G401 (cell line): Measurements from ENCODE around the gene TADA2A. TPM values are rescaled to one million over a fixed set of nuclear protein-coding genes. Genes with fewer than 3 reads are reported as not detected.

Source experiments
- DNase-seq: peaks from one replicate; pipeline ENCODE4 v3.0.0-alpha.2; 2015; ENCODE audit warnings: low spot score
- in situ Hi-C: cut with HindIII; loops from 2 replicates; pipeline ENCODE4 v1.10.0; 2016; ENCODE audit warnings: low sequenced_read_pairs, mixed read lengths
- total RNA-seq: library from RNA; depleted of rRNA; stranded (reverse); fragments of >200 nt; shearing (Covaris generic); gene quantifications from 2 replicates; pipeline ENCODE4 v1.2.3, GENCODE V29; 2014; rRNA removed

The TADA2A gene, protein sequence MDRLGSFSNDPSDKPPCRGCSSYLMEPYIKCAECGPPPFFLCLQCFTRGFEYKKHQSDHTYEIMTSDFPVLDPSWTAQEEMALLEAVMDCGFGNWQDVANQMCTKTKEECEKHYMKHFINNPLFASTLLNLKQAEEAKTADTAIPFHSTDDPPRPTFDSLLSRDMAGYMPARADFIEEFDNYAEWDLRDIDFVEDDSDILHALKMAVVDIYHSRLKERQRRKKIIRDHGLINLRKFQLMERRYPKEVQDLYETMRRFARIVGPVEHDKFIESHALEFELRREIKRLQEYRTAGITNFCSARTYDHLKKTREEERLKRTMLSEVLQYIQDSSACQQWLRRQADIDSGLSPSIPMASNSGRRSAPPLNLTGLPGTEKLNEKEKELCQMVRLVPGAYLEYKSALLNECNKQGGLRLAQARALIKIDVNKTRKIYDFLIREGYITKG
- total RNA-seq, result 23.0 and 28.6 TPM in 2 replicates

DNA sequence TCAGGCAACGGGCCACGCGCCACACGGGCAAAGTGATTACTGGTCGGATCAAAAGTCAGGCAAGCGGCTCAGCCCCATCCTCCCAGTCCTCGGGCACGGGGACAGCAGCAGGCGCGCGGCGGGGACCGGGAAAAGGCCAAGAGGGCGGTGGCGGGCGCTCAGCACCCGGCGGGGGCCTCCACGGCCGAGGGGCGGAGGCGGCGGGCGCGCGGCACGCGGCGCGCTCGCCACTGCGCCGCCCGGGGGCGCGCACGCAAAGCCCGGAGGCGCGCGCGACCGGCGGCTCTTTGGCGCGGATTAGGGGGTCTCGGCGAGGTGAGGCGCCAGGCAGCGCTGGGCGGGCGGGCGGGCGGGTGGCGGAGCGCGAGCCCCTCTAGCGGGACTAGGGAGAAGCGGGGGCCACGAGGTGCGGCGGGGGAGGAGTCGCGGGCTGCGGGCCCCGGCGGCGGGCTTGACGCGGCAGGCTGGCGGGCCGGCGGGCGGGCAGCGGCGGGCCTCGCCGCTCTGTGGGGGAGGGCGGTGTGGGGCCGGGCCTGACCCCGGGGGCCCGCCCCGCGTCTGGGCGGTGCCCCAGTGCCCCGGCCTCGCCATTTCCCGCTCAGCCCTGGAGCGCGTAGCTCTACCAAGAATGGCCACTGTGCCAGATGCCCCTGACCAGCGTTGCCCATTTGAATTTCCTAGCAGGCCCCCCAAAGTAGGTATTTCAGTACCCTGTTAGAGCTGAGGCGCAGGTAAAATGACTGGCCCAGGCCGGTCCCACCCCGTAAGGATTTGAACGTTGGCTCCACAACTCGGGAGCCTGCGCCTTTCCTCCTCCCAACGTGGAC, at the start of gene TADA2A, which contains the start of gene ACACA:
TSS of gene TADA2A (plus strand) at position 252 of the 827 bp plus-strand sequence. CDS start 4,480 bp downstream, outside the sequence.
TSS of gene ACACA (minus strand) at position 202 of the 827 bp plus-strand sequence. CDS start 537 bp downstream, outside the sequence.
- in situ Hi-C loops, result no loop called here

DNA sequence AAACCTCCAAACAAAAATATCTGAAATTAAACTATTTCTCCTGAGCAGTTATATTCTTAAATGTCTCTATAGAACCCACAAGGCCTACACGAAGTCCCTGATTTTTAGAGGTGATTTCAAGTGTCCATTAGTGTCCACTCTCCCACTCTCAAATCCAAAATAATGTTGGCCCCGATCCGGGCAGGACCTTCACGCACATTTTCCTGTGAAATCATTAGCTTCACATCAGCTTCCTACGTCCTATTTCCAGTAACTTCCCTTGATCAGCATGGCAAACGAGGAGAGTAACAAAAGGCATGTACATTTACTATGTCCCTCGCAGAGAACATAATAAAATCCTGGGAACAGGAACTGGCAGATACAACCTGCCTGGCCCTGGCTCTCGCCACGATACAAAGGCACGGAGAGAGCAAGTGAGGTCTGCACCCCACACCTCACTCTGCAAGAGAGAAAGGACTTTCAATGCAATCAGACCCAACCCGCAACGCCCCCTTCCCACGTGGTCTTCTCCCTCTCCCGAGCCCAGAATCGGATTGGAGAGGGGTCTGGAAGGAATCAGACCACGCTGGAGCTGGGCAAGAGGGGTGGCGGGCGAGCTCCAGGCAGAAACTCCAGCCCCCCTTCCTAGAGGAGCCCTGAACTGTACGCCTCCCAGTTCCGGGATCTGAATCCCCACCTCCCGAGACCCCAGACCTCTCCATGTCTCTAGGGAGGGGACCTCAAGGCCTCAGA, 48.4 kb upstream of the TADA2A start:
- DNase-seq, result peak; percentile 73
- in situ Hi-C loops, result no loop called here

More for the DNA sequence above, at the start of gene TADA2A, which contains the start of gene ACACA:
- peak; percentile 79 for DNase-seq

DNA sequence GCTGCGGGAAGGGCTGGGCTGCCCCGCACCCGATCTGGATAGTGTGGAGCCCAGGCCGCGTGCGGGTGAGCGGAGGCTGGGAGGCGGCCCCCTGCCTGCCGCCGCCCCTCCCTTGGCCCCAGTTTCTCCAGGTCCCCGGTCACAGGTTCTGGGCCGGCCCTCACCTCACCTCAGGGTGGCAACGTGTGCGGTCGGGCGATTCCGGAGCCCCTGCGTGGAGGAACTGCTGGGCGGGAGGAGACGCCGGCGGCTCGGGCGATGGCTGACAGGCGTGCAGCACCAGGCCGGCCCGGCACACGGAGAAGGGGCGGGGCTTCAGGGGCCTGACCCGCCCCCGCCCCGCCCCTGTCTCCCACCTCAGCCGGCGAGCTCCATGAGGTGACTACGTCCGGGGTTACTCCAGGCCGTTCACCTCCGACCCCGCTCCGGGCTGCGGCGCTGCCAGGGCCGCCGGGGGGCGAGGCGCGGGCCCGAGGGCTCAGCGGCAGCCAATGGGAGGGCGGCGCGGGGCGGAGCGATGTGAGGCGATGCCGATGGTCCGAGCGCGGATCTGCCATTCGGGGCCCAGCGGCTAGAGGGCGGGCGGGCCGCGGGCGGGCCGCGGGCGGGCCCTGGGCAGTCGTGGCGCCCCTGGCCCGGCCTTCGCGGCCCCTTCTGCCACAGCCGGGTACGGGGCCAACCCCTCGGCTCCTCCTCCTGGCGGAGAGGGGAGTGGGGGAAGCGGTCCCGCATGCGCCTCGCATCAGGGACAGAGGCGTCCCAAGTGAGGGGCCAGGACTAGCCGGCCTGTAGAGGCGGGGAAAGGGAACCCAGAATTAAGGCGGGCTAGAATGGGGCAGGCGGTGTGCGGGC, 47.6 kb upstream of the TADA2A start:
- in situ Hi-C loops, result no loop called here

DNA sequence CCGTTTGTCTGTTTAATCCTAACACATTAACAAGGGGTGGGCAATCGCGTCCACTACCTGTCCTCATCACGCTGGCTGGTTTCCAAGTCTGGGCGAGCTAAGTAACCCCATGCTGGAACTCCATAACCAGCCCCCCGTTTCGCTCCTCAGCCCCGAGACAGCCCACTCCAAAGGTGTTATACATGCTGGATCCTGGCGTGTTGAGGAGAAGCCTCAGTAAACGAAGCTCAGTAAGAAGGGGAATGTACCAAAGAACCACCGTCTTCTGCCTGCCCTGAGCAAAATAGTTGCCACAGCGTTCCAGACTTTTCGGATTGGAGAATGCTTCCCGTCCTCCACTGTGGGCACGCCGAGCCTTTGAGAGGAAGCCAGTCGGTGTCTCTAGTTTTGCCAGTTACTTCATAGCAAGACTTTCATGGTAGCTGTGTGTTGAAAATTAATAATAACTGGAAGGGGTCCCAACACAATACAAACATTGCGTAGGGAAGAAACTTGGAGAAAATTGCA, 47.0 kb upstream of the TADA2A start:
- DNase-seq, result no peak
- in situ Hi-C loops, result no loop called here

More for the DNA sequence above, 47.6 kb upstream of the TADA2A start:
- peak; percentile 88 for DNase-seq

DNA sequence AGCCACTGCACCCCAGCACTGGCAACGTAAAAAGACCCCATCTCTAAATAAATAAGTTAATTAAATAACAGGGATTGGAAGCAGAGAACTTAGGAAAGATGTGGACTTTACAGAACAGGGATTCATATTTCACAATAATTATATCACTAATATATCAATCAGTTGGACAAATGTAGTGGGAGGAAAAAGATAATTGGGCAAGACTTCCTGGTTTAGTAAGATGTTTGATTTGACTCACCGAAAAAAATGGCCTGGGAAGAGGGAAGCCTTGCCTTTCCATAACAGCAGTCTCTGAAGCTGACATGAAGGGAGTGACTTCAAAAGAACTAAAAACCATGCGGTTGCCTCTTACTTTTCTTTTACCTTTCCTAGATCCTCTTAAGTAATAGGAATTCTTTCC, 46.1 kb upstream of the TADA2A start:
- in situ Hi-C loops, result no loop called here
- no peak for DNase-seq

DNA sequence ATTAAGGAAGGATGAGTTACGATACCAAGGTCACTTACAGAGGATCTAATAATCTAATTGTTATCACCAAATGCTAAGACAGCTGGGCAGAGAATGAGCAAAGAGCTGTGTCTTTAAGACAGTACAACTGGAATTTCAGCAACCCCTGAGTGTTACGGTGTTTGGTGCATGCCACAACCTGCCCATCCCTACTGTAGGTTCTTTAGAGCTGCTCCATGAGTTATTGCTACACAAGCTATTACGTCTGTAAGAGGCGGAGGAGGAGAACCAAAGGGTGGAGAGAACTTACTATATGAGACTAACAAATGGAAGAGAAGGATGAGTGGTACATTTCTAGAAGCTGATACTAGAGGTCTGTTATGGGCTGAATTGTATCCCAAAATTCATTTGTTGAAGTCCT, 45.1 kb upstream of the TADA2A start:
- no peak for DNase-seq

DNA sequence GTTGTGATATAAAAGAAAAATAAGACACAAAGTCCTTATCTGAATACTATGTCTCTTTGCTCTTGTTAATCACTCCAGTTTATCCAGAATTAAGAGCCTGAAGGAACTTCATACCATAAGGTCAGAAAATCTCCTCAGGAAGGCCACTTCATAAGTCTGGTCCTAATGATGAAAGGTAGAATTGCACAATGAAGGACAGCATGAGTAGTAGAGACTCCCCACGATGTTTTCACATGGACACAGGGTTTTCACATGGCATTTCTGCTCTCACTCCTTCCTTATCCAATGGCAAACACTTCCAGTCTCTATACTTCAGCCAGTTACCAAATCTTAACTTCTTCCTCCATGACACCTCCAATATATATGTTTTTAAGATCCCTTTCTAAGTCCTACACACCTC, 41.1 kb upstream of the TADA2A start:
- in situ Hi-C loops, result no loop called here
- DNase-seq, result no peak

More for the DNA sequence above, 45.1 kb upstream of the TADA2A start:
- in situ Hi-C loops, result no loop called here

DNA sequence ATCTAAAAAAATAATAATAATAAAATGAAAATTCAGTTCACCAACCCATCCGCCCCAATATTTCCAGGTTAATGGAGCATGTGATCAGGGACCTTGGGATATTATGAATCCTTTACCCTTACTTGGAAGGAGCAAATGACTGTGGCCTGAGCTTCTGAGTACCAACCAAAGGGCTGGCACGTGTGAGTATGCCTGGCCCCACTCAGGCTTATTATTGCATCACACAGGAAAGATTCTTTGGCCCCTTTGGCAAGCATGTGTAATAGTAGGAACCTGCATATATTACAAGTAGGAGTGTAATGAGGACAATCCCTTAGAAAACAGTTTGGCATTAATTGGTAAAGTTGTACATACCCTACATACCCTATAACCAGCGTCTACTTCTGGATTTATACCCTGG, 38.1 kb upstream of the TADA2A start:
- in situ Hi-C loops, result no loop called here
- DNase-seq, result no peak

DNA sequence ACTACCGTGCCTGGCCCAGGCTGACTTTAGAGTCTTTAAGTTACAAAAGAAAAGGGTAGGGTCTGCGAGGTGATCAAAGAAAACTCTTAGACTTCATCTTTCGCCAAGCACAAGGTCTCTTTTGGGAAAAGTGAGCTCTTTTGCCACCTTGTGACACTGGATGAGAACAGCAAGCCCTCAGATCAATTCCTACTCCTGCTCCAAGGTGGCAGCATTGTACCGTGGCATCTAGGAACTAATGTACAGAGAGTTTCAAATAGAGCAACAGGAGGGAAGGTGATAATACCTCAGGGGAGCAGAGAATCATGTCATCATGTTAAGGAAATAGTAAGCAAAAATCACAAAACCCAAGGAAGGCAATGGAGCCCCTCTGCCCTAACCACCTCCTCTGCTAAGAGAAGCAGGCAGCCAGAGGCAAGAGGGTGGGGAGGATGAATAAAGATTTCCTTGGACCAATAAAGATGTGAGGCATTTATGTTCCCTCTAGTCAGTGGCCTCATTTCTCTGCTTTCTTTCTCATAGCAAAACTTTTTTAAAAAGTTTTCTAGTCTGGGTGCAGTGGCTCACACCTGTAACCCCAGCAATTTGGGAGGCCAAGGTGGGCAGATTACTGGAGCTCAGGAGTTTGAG, 33.0 kb upstream of the TADA2A start:
- in situ Hi-C loops, result no loop called here
- DNase-seq, result peak; percentile 87

DNA sequence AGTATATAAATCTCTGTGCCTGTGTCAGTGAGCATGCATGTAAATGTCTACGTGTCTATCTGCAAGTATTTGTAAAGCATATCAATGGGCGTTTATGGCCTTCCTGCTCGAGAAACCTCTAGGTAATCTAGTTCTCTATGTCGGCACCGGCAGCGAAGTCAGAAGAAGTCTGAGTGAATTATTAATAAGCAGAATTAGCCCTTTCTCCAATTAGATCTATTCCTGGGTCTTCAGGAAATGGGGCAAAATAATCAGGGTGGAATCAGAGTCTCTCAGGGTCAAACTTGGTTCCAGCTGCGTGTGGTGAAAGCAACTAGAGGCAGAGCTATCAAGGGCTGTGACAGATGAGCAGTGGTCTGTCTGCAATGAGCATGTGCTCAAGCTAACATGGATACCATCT, 31.0 kb upstream of the TADA2A start, which contains the start of gene C17orf78:
TSS of gene C17orf78 (plus strand) at position 280 of the 400 bp plus-strand sequence. CDS start at position 388, 108 bp downstream.
- in situ Hi-C loops, result no loop called here
- DNase-seq, result no peak

DNA sequence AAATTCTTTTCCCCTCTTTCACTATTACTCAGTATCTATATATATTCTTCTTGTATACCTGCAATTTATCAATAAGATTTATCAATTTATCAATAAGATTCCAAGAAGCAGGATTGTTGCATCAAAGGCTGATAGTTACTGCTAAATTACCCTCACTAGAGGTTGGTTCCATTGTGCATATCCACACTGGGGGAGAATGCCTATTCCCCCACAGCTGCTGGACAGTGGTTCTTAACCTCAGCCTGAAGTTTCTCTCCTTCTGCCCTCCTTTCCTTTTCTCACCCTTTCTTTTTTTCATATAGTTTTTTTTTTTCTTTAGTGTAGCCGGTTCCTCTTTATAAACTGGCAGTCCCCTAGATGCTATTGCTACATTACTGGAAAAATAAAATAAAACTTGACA, 24.6 kb upstream of the TADA2A start:
- DNase-seq, result no peak
- in situ Hi-C loops, result no loop called here

DNA sequence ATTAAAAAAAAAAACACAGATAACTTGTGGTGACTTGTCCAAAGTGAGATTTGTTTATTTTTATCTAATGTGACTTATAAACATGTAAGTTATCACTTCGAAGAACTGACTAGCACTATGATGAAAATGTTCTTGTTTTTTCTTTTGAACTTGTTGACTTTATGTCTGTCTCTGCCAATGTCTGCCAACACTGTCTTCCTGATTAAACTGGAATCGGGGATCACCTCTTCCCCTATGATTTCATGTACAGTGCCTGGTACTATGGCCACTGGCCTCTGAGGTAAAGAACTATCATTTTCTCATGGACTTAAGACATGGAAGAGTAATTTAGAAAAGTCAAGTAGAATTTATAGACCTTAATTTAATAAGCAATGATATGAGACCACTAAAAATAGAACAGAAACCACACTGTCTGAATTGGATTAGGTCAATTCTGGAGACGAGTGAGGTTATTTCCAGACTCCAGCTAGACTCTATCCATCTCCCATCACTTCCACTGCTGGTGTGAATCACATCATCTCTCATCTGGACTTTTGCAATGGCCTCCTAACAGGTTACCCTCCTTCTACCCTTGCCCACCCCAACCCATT, 22.0 kb upstream of the TADA2A start:
- in situ Hi-C loops, result no loop called here

DNA sequence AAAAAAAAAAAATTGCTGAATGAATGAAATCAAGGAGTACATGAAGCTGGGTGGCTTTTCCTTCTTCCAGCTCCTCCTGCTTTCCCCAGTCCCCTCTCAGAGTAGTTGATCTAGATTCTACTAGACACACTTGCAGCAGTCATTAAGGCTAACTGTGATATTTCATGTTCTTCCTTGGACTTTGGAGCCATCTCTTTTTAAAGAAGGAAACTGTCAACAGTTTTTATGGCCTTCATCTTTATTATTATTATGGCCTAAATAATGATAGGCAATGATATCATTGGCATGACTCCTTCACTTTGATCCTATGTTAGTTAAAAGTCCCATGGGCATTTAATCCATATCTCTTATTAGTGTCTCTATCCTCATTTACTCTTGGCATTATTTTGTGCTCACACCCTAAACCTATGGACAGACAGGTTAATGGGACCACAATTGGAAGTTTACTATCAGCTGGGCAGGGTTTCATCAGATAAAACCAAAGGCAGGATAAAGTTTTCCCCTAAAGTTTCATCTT, 21.2 kb upstream of the TADA2A start:
- DNase-seq, result no peak
- in situ Hi-C loops, result no loop called here

More for the DNA sequence above, 22.0 kb upstream of the TADA2A start:
- no peak for DNase-seq

DNA sequence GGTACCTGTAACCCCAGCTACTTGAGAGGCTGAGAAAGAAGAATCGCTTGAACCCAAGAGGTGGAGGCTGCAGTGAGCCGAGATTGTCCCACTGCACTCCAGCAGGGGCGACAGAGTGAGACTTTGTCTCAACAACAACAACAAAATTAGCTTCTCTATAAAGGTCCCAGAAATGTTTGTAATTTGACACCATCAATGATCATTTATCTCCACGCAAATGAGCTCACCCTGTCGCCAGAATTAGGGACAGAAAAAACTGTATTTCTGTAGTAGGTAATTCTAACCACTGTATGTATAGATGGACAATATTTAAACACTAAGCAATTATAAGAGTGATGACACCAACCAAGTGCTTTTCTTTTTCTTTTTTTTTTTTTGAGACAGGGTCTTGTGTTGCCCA, 20.2 kb upstream of the TADA2A start:
- in situ Hi-C loops, result no loop called here
- DNase-seq, result no peak

DNA sequence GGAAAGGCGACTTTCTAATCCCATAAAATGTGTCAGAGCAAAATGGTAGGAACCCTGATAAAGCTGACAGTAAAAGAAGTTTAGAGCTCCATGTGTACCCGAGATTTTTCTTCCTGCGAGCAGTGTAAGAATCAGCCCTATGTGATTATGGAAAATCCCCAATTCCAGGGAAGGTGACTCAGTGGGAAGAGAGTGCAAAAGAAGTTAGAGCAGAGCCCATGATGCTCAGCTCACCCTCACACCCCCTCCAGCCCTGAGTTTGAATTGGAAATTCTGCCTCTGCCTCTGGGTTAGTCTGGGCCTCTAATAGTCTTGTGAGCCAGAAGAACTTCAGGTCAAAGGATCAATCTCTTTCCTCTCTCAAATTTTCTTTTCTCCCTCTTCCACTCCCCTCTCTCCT, 18.4 kb upstream of the TADA2A start:
- DNase-seq, result no peak
- in situ Hi-C loops, result no loop called here

DNA sequence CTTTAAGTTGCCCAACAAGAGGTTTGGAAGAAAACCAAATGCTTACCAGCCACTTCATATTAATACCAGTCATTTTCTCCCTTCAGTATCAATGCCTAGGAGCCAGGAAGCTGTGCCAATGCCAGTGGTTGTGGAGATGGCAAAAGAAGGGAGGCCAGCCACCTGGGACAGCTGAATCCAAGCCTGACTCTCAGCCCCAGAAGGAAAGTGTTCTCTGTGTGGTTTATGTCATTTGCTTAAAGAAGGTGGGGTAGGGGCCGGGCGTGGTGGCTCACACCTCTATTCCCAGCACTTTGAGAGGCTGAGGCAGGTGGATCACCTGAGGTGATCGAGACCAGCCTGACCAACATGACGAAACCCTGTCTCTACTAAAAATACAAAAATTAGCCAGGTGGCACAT, 17.5 kb upstream of the TADA2A start:
- DNase-seq, result no peak
- in situ Hi-C loops, result no loop called here

DNA sequence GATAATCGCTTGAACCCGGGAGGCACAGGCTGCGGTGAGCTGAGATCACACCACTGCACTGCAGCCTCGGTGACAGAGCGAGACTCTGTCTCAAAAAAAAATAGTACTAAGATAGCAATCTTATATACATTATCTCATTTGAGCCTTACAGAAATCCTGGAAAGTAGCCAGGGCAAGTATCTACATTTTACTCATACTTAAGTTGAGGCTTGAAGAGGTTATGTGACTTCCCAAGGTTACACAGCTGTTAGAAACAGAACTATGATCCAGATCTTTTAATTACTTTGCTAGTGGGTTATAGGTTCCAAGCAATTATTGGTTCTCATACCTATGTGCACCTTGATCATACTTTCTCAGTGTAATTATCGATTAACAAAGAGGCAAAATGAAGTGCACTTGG, 15.5 kb upstream of the TADA2A start:
- no peak for DNase-seq
- in situ Hi-C loops, result no loop called here
